HG03159 (cell line): ENCODE measurements around the gene TIMM22.
A peak's percentile ranks its signal among the peaks of the same experiment; 100 is the strongest.
"Not testable (repeated sequence)": the region's sequence is repeated elsewhere in the genome, so short reads cannot be mapped to it uniquely, and the experiment has no call there.

Source experiments
- ATAC-seq: cut with Tn5 transposase; IDR thresholded peaks from one replicate; pipeline ENCODE4 v1.9.1; 2021; ENCODE audit warnings: mild to moderate bottlenecking, moderate library complexity; ENCODE audit not compliant: unreplicated experiment

Gene TIMM22

DNA sequence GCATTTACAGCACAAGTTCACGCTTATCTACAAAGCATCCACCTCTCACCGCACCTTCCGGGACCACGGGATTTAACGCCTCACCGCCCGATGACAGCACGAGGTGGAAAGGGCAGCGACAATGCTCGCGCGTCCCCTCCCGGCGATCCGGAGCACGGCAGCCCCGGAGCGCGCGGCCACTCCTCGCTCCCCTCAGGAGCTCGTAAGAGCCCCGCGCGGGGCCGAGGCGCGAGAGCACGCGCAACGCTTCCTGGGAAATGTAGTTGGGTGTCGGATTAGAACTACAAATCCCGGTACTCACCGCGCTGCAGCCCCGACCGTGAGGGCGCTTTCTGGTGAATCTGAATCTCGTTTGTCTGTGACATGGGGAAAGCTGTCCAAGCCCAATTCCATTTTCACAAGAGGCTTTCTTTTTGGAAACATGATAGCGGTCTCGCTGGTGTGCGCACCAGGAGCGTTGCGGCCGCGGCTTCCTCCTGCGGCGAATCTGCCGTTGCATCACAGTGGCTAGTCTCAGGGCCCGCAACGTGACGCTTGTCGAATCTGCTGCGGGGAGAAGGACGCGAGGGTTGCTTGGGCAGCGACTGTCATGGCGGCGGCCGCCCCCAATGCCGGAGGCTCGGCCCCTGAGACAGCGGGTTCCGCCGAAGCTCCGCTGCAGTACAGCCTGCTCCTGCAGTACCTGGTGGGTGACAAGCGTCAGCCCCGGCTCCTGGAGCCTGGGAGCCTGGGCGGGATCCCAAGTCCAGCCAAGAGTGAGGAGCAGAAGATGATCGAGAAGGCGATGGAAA is at the start of gene TIMM22:
TIMM22 (plus strand) TSS at position 576 of the 791 bp plus-strand sequence; CDS start at position 590, 14 bp downstream.
- peak; percentile 86 for ATAC-seq

DNA sequence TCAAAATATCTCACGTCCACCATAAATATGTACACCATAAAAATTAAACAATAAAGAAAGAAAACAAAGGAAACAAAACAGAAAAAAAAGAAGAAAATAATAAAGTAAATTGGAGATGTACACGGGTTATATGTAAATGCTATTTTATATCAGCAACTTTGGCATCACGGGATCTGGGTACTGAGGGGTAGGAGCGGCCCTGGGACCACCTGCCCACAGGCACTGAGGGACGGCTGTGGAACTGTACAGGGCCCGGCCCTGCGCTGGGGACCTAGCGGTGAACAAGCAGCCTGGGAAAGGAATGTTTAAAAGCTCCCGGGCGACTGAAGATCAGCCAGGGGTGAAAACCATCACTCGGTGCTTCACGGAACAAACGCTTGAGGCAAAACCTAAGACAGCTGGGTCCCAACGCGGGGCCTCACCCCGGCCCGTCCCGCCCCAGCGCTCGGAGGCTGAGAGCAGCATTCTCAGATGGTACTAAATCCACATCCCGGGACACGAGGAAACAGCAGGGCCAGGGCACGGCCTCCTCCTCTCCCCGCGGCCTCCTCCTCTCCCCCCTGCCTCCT is 48.6 kb upstream of the TIMM22 start:
- no peak for ATAC-seq

DNA sequence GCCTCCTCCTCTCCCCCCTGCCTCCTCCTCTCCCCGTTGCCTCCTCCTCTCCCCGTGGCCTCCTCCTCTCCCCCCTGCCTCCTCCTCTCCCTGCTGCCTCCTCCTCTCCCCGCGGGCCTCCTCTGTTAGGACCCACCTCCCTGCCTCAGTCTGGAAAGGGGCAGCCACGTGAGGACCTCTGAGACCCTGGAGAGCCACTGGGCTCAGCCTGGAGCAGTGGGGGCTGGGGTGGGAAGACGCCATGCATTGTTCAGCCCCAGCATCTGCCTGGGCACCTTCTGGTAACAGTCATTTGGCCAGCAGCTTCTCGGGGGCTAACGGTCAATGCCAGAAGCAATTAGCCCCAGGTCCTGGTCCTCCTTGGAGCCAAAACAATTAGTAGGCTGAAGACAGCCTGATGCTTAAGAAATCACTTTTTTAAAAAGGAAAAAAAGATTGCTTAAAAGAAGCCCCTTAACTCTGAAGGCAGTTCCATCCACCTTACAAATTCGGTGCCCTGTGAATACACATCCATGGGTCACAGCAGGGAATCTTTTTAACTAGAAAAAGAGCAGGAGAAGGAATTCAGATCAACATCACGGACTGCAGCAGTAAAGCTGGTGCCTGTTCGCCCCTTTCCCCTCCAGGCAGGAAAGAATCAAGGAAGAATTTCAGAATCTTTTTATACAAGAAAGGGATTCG is 47.2 kb upstream of the TIMM22 start:
- ATAC-seq = no peak

DNA sequence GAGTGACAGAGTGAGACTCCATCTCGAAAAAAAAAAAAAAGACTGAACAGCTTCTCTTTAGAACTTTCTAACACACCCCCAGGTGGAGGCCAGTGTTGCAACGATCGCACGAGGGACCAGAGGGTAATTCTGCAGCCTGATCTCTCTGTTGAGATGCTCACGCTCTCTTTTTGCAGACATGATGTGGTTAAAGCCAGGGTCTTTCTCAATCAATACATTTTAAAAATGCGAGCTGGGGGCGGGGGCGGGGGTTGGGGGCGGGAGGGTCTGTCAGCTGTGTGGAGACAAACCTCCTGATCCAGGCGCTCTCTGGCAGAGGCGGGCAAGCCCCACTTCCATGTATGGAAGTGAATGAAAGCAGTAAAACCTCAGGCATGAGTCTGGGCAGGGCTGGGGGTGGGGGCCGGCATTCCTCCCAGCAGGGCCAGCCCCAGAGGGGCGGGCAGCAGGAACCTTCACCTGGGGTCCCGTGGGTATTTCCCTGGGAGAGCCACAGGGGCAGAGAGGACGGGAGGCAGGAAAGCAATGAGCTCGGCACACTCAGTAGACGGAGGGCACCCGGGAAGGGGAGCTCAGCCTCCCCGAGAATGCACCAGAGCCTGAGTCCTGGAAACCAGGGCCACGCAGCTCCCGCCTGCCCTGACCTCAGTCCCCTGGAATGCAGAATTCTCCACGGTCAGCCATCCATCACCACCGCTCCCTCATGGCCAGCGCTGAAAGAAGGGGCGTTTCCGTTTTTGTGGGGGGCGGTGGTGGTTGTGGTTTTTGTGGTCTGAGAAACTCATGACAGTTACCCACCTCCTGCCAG is 45.4 kb upstream of the TIMM22 start:
- no peak for ATAC-seq

DNA sequence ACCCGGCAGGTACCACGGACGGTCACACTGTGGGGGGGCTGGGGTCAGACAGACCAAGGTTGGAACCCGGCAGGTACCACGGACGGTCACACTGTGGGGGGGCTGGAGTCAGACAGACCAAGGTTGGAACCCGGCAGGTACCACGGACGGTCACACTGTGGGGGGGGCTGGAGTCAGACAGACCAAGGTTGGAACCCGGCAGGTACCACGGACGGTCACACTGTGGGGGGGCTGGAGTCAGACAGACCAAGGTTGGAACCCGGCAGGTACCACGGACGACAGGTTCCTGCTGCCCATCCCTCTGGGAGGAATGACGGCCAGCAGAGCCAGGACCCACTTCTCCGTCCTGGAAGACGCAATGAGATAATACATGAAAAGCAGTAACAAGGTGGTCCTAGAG is 44.3 kb upstream of the TIMM22 start:
- ATAC-seq = not testable (repeated sequence)

DNA sequence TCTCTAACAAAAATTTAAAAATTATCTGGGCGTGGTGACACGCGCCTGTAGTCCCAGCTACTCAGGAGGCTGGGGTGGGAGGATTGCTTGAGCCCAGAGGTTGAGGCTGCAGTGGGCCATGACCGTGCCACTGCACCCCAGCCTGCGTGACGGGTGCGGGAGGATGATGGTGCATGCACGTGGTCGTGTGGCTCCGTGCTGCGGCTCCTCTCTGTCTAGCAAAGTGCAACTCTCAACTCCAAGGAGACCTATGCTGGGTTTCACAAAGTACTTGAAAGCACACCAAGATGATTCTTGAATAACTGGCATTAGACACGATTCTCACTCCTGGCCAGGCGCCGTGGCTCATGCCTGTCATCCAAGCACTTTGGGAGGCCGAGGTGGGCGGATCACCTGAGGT is 43.2 kb upstream of the TIMM22 start:
- no peak for ATAC-seq

DNA sequence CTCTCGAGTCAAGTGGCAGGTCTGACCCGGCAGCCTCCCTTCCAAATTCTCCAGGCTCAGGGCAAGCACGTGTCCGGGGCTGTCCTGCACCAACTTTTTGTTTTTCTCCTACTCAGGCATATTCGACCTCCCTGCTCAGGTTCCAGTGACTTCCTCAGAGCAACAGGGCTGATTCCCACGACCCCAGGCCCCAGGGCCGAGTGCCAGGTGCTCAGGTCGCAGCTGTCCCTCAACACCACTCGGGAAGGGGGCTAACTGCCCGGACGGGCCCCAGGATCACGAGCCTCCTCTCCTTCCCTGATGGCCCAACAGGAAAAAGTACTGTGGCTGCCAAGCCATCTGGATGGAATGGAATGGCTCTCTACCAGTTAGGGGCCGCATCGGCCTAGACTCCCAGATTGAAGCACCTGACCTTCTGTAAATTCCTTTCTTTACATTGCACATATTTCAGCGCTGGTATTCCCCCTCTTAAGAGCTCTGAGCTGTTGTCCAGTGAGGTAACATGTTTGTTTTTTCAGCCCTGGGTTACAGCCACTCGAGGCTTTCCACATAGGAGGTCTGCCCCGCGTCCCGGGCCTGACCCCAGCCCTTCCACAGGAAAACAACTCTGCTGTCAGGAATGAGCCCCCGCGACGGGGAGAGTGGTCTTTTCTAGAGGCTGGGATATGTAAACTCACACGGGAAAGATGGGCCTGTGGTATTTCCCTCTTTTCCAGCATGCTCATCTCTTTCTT is 42.3 kb upstream of the TIMM22 start:
- no peak for ATAC-seq

DNA sequence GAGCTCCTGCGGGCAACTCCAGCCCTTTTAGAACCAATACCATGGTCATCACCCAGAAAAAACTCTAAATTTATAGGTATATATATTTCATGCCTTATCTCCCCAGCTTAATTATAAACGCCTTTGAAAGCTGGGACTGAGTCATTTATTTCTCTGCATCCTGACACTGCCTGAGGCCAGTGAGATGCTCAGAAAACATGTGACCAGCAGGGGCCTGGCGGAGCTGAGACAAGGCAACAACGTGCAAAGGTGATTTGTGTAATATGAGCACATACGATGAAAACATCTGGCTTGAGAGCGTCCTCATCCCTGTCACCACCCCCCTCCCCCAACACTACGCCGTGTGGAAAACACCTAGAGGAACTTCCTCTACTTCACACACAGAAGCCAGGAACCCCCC is 40.0 kb upstream of the TIMM22 start:
- no peak for ATAC-seq

DNA sequence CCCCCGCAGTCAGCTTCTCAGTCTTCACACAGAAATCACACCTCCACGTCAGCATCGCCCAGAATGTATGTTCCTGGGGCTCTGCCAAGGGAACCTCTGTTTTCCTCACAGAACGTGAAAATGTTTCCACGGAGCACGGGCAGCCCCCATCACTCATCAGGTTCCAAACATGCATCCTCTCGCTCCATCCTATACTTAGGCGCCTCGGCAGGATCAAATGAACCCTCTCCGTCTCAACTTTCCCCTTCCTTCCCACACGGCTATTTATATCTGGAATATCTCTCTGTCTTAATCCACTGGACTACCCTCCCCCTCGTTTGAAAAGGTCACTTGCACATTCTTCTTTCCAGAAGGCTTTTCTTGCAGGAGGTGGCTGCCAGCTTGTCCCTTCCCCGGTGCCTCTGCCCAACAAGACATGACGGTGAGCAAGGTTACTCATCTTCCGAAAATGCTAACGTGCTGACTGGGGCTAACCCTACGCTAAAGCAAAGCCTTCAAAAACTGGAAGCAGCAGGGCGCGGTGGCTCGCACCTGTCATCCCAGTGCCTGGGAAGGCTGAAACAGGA is 39.0 kb upstream of the TIMM22 start:
- no peak for ATAC-seq

DNA sequence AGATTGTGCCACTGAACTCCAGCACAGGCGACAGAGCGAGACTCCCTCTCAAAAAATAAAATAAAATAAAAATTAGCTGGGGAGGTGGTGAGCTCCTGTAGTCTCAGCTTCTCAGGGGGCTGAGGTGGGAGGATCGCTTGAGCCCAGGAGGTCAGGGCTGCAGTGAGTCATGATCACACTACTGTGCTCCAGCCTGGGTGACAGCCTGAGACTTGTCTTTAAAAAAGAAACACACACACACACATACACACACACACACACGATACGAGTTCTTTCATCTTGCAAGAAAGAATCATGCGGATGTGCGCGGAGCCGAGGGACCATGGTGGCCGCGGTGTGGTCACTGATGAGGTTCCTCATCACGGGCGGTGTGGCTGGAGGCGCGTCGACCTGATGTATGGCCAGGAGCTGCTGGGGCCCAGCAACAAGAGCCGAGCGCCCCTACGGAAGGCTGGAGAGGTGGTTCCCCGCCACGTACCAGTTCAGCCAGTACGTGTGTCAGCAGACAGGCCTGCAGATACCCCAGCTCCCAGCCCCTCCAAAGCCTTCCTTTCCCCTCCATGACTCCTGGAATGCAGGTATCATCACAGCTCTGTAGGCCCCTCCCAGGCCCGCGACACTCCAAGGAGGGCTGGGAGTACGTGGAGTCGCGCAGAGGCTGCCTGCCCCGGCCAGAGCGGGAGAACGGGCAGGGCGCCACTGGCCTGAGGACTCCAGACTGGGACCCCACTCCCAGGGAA is 38.0 kb upstream of the TIMM22 start:
- no peak for ATAC-seq

DNA sequence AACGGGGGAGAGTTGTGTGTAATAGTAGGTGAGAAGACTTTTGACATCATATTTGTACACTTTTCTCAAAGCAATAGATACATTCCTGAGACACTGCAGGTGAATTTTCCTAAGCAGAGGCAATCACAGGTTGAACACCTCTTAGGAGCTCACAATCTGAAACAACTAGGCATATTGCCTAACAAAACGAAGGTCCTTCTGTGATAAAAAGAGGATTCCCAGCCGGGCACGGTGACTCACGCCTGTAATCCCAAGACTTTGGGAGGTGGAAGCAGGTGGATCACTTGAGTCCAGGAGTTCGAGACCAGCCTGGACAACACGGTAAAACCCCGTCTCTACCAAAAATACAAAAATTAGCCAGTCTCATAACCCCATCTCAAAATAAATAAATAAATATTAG is 34.8 kb upstream of the TIMM22 start:
- ATAC-seq = no peak

DNA sequence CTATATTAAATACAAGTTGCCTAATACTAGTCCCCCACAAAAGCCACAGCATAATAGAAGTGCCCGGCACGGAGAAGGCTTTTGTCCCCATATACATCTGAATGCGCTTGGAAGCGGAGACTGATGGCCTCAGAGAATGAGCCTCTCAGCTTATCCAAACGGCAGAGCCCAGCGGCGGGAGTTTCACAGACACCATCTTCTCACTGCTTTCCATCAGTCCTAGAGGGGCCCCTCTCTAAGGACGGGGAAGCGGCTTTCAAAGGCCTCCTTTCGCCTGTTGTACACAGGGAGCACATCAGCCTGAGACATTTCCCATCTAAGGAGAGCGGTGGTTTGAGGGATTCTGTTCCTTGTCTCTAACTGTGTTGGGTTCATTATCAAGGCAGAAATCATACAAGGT is 34.3 kb upstream of the TIMM22 start:
- no peak for ATAC-seq

DNA sequence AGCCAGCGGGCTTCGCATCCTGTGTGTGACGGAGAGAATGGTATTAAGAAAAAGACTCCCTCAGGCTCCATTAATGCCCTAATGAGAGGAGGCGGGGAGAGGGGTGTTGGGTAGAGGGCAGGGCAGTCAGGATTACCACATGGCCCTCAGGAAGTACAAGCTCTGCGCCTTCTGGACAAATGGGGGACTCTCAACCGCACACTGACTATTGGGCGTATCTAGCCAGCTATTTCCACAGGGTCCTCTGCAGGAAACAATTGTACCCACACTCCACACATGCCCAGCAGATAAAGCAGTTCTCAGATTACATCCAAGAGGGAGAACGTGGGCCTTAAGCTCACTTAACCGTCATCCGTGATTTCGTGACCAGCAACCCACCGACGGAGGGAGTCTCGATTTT is 32.1 kb upstream of the TIMM22 start:
- no peak for ATAC-seq

DNA sequence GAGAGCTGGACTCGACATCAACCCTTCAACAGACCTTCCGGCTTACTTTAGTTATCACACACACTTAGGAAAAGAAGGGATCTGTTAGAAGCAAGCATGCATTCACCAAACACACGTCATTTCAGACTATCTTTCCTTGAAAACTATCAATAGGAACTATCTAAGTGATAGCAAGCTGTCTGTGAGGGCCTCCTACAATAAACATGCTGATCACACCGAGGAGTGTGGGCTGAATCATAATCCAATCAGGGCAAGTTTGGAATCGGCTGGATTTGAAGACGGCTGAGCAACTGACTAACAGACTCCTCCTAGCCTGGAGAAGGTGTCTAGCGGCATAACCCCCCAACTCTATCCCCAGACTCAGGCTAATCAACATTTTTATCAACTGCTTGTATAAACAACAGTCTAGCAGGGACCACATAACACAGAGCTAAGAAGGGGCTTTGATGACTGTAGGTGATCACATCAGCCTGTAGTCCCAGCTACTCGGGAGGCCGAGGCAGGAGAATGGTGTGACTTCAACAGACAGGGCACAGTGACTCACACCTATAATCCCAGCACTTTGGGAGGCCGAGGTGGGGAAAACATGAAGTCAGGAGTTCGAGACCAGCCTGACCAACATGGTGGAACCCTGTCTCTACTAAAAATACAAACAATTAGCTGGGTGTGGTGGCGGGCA is 31.5 kb upstream of the TIMM22 start:
- ATAC-seq = no peak

DNA sequence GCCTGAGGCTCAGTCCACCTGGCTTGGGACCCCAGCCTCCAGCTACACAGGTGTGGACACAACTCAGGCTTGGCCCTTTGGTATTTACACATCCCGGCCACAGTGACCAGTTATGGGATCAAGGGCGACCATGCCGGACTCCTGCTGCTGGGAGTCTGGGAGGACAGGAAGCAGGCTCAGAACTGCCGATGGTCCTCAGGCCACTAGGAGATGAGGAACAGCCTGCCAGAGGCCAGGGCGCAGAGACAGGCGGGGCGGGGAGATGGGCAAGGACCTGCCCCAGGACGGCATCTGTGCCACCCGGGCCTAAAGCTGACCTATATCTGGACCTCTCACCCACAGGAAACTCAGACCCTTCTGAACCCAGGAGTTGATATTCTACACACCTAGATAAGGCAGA is 29.8 kb upstream of the TIMM22 start:
- ATAC-seq = no peak

DNA sequence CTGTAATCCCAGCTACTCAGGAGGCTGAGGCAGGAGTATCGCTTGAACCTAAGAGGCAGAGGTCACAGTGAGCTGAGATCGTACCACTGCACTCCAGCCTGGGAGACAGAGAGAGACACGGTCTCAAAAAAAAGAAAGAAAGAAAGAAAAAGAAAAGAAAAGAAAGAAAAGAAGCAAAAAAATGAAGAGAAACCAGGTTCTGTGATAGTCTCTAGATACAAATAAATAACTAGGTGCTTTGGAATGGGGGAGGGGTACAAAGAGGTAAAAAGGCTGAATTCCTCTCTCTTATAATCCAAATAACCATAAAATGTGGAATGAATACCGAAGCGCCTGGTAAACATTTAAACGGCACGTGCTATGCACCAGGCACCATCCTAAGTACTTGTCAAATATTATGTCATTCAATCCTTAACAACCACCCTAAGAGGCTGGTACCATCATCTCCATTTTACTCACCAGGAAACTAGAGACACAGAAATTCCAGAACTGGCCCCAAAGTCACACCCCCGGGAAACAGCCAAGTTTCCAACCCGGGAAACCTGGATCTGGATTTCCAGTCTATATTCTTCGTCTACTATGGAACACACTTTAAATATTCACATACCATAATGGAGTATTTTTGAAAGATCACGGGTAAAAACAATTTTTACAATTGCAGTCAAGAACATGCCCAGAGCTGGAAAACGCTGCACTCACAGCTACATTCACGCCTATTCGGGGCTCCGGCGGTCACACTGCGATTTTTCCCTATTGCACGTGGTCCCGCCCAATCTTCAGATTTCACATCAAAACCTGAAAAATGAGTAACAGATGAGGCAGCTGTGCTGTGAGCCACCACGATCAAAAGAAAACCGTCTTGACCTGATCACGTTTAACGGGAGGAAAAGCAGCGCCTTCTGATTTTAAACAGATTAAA is 27.9 kb upstream of the TIMM22 start:
- no peak for ATAC-seq

DNA sequence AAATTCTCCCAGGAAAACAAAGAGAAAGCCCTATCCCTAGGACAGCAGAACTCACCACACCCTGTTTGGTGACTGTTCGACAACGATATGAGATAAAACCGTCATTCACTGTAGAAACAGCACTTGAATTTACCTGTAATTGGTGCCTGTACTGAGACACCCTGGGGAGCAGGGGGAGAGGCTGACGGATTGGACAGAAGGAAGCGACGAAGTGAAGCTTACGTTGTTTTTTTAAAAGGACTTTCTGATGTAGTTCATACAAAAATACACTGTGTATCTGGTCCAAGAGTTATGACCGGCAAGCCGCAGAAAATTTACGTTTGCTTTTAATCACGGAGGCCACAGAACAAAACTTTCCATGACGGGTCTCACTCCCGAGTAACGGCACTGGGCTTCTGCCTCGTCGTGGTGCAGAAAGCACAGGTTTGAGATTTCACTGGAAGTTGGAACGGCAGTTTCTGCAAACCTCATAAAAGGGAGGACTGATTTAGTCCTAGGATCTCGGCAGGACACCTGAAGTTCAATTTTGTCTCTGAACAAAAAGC is 27.0 kb upstream of the TIMM22 start:
- no peak for ATAC-seq

DNA sequence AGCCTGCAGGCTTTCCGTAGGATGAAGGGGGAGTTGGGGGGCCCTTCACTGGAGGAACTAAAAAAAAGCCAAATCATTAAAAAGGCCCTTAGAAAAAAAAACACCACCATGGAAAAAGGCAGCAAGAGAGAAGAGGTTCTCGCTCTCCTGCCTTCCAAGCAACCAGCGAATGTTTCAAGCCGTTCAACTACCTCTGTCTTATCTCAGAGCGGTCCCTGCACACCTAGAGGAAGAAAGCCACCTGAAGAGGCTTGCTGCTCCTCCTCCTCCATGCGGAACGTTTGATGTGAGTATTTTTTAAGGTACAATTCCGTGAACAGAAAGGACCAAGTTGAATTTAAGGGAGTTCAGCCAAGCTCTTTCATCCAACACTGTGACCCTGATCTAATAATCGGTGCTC is 26.6 kb upstream of the TIMM22 start:
- no peak for ATAC-seq
